Peyer's patch (tissue), 4 donors: ENCODE results near the gene KSR2. TPM values are rescaled to one million over a fixed set of nuclear protein-coding genes. Genes with fewer than 3 reads are reported as not detected.

ENCODE experiments used
- DNase-seq, 3 donors: peaks; one replicate each; pipeline ENCODE4 v3.0.0-alpha.2; 2017 to 2019
- H3K27ac ChIP-seq, 4 donors: fragments of 200-600 bp; sonication (generic); one replicate each; pipeline ENCODE4 v1.5.1; 2016 to 2019
- H3K27me3 ChIP-seq, 2 donors: fragments of 200-600 bp; sonication (generic); one replicate each; pipeline ENCODE4 v1.5.1; 2019
- H3K36me3 ChIP-seq, 3 donors: fragments of 200-600 bp; sonication (generic); one replicate each; pipeline ENCODE4 v1.5.1; 2016 to 2019
- H3K4me1 ChIP-seq, 4 donors: fragments of 200-600 bp; sonication (generic); one replicate each; pipeline ENCODE4 v1.5.1; 2016 to 2019
- H3K4me3 ChIP-seq, 4 donors: fragments of 200-600 bp; sonication (generic); 1 replicate in 3 of 4; 2 replicates in 1 of 4; pipeline ENCODE4 v1.5.1; 2016 to 2019; ENCODE audit warnings: mild to moderate bottlenecking in 1 of 4
- H3K9me3 ChIP-seq, 4 donors: fragments of 200-600 bp; sonication (generic); one replicate each; pipeline ENCODE4 v1.5.1; 2016 to 2019; ENCODE audit warnings: mild to moderate bottlenecking in 1 of 4
- POLR2A ChIP-seq, 2 donors: fragments of 450-650 bp; IDR thresholded peaks; one replicate each; pipeline ENCODE4 v1.5.1; 2017; ENCODE audit warnings: antibody characterized with exemption in 2 of 2, mild to moderate bottlenecking in 2 of 2, moderate library complexity in 2 of 2
- total RNA-seq, 4 donors: library from RNA; depleted of rRNA; stranded (reverse); fragments of >200 nt; gene quantifications; one replicate each; pipeline ENCODE4 v1.1.0, GENCODE V29; 2016
- TF ChIP-seq, protein P1 (sequence below), 6 experiments: fragments of 450-650 bp in 4 of 6; fragments of 200-600 bp in 2 of 6; sonication (generic) in 1 of 6; IDR thresholded peaks; one replicate each; pipeline ENCODE4 v1.5.1; 2017 to 2019; ENCODE audit warnings: antibody characterized with exemption in 6 of 6, mild to moderate bottlenecking in 3 of 6, moderate library complexity in 1 of 6

Gene KSR2
- total RNA-seq, 4 donors from 2014 or later: 0.27 to 0.53 (median 0.28) TPM; not detected in 1

DNA sequence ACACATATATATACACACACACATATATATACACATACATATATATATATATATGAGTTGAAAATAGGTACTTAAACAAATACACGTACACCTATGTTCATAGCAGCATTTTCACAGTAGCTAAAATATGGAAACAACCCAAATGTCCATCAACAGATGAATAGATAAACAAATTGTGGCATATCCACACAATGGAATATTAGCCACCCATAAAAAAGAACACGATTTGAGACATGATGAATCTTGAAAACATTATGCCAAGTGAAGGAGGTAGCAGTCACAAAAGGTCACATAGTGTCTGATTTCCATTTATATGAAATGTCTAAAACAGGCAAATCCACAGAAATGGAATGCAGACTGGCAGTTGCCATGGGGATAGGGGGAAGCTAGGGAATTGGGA lies 276.3 kb downstream of the KSR2 start:
- Histone ChIP-seq H3K36me3 (no peaks in the 10 kb centered on the region), H3K4me1 (no peaks in the 10 kb centered on the region), H3K4me3 (no peak overlapping the region), H3K27ac (no peak overlapping the region), H3K27me3 (no peaks in the 10 kb centered on the region), H3K9me3 (peaks cover 0 to 2% (median 0%) of the 10 kb centered on the region in 4 donors)
- TF ChIP-seq, protein P1, sequence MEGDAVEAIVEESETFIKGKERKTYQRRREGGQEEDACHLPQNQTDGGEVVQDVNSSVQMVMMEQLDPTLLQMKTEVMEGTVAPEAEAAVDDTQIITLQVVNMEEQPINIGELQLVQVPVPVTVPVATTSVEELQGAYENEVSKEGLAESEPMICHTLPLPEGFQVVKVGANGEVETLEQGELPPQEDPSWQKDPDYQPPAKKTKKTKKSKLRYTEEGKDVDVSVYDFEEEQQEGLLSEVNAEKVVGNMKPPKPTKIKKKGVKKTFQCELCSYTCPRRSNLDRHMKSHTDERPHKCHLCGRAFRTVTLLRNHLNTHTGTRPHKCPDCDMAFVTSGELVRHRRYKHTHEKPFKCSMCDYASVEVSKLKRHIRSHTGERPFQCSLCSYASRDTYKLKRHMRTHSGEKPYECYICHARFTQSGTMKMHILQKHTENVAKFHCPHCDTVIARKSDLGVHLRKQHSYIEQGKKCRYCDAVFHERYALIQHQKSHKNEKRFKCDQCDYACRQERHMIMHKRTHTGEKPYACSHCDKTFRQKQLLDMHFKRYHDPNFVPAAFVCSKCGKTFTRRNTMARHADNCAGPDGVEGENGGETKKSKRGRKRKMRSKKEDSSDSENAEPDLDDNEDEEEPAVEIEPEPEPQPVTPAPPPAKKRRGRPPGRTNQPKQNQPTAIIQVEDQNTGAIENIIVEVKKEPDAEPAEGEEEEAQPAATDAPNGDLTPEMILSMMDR (IDR thresholded peaks at IDR 0.05): no peak
- no peak for TF ChIP-seq POLR2A (IDR thresholded peaks at IDR 0.05)
- no peak for DNase-seq

DNA sequence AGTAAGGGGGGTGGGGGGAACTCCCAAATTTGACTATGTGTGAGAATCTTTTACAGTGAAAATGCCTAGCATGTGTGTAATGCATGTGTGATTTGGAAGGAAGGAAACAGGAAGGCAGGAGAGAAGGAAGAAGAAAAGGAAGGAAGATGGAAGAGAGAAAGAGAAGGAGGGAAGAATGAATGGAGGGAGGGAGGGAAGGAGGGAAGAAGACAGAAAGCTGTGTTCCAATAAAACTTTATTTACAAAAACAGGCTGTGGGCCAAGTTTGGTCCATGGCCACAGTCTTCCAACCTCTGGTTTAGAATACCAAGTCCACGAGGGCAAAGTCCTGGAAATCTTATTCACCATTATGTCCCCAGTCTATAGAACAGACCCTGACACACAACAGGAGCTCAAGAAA lies 278.9 kb downstream of the KSR2 start:
- no peak overlapping the region for H3K27ac ChIP-seq
- peaks cover 0 to 2% (median 0%) of the 10 kb centered on the region in 4 donors for H3K9me3 ChIP-seq
- peaks cover 0 to 15% (median 0%) of the 10 kb centered on the region in 4 donors for H3K4me1 ChIP-seq
- DNase-seq: no peak
- H3K36me3 ChIP-seq: no peaks in the 10 kb centered on the region
- TF ChIP-seq, protein P1 (IDR thresholded peaks at IDR 0.05): no peak
- TF ChIP-seq POLR2A (IDR thresholded peaks at IDR 0.05): no peak
- no peak overlapping the region for H3K4me3 ChIP-seq
- no peaks in the 10 kb centered on the region for H3K27me3 ChIP-seq

DNA sequence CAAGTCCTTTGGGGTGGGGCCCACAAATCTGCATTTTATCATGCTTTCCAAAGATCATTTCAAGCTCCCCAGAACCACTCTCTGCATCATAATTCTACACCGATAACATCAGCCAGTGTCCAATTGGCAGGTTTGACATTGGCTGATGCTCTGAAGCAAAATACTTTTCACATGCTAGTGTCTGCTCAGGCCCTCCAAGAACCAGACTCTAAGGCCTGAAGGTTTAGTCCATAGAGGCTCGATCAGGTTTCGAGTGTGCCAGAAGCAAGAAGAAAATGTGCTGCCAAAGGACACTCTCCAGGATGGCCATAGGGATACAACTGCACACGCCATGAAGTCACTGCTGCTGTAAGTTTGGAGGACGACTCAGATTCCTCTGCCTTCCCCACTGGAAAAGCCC lies 280.3 kb downstream of the KSR2 start:
- no peak overlapping the region for H3K4me3 ChIP-seq
- DNase-seq: no peak
- no peaks in the 10 kb centered on the region for H3K27me3 ChIP-seq
- H3K36me3 ChIP-seq: no peaks in the 10 kb centered on the region
- no peak overlapping the region for H3K27ac ChIP-seq
- H3K9me3 ChIP-seq: no peaks in the 10 kb centered on the region
- no peak for TF ChIP-seq POLR2A (IDR thresholded peaks at IDR 0.05)
- TF ChIP-seq, protein P1 (IDR thresholded peaks at IDR 0.05): no peak
- peaks cover 0 to 16% (median 0%) of the 10 kb centered on the region in 4 donors for H3K4me1 ChIP-seq

DNA sequence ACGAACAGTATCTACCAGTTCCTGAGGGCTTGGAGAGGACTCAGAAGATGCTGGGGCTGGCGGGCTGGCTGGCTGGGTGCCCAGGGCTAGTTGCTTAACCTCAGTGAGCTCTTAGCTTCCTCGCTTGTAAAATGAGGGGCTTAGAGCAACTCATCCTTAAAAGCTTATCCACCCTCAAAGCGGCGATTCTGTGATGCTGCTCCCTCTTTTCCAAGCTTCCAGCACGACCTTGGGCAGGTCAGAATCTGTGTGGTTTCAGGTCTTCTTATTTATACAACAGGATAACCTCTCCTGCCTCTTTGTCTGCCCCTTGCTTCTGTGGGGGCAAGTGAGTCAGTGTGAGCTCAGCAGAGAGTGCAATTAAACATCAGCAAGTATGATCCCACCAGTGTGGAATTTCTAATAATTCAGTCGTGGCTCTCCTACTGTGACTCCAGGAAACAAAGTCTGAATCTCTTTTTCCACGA lies 281.8 kb downstream of the KSR2 start:
- Histone ChIP-seq H3K36me3 (no peaks in the 10 kb centered on the region), H3K27ac (peak overlapping the region in 1 of 4 donors; percentile 39), H3K9me3 (no peaks in the 10 kb centered on the region), H3K4me1 (peaks cover 0 to 16% (median 0%) of the 10 kb centered on the region in 4 donors), H3K4me3 (no peak overlapping the region), H3K27me3 (no peaks in the 10 kb centered on the region)
- TF ChIP-seq POLR2A (IDR thresholded peaks at IDR 0.05): no peak
- TF ChIP-seq, protein P1 (IDR thresholded peaks at IDR 0.05): no peak
- DNase-seq: peak in 1 of 3 donors; percentile 50

DNA sequence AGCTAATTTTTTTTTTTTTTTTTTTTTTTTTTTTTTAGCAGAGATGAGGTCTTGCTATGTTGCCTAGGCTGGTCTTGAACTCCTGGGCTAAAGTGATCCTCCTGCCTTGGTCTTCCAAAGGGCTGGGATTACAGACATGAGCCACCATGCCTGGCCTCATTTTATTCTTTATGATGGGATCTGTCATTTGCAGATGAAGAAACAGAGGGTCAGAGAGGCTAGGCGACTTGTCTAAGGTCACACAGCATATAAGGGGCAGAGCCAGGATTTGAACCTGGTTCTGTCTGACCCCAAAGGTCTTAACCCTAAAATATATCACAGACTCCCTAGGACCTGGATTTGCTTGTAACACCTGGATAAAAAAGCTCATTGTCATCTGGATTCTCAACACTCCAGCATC lies 282.6 kb downstream of the KSR2 start:
- Histone ChIP-seq H3K9me3 (no peaks in the 10 kb centered on the region), H3K27ac (no peak overlapping the region), H3K4me3 (no peak overlapping the region), H3K36me3 (no peaks in the 10 kb centered on the region), H3K27me3 (no peaks in the 10 kb centered on the region), H3K4me1 (peaks cover 0 to 16% (median 0%) of the 10 kb centered on the region in 4 donors)
- TF ChIP-seq POLR2A (IDR thresholded peaks at IDR 0.05): no peak
- TF ChIP-seq, protein P1 (IDR thresholded peaks at IDR 0.05): no peak
- DNase-seq: no peak
